RWPE1 (cell line): ENCODE results near the gene NPHS1.
"Not testable (repeated sequence)": the region's sequence is repeated elsewhere in the genome, so short reads cannot be mapped to it uniquely, and the experiment has no call there.

Source experiments
- CTCF ChIA-PET: fragments of 350-600 bp; sonication (Branson Sonifier 250); formaldehyde crosslinking; extraction: SDS; loops from one replicate; lab custom pipeline; 2021; lab: Yijun Ruan, JAX
- POLR2A ChIA-PET: fragments of 400-600 bp; formaldehyde crosslinking; extraction: SDS; loops from one replicate; lab custom pipeline; 2020; ENCODE audit warnings: antibody characterized with exemption; ENCODE audit not compliant: low non-redundant PET; lab: Yijun Ruan, JAX
- DNase-seq: peaks from one replicate; pipeline ENCODE4 v3.0.0; 2012; ENCODE audit warnings: low spot score
- H3K27ac ChIP-seq: fragments of 450-650 bp; 2 replicates; pipeline ENCODE4 v1.5.1; 2017
- TF ChIP-seq, protein P1 (sequence below): fragments of 450-650 bp; conservative IDR thresholded peaks from 2 replicates; pipeline ENCODE4 v1.5.1; 2017; ENCODE audit warnings: low read depth, mild to moderate bottlenecking

The NPHS1 gene

DNA sequence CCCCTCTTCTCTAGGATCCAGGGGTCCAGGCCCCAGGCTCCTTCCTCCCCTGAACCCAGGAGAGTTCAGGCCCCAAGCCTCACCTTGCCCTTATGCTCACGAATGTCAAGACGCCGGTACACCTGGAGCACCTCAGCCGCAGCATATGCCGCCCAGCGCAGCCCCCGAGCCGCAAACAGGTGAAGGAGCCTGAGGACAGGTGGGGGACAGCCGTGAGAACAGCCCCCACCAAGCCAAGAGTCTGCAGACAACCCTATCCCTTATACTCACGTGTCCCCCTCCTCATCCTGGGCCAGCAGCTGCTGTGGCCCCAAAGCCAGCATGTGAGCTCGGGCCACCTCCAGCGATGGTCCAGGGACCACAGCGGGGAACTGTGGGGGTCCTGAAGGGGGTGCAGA is 44.3 kb upstream of the NPHS1 start:
- TF ChIP-seq, protein P1, sequence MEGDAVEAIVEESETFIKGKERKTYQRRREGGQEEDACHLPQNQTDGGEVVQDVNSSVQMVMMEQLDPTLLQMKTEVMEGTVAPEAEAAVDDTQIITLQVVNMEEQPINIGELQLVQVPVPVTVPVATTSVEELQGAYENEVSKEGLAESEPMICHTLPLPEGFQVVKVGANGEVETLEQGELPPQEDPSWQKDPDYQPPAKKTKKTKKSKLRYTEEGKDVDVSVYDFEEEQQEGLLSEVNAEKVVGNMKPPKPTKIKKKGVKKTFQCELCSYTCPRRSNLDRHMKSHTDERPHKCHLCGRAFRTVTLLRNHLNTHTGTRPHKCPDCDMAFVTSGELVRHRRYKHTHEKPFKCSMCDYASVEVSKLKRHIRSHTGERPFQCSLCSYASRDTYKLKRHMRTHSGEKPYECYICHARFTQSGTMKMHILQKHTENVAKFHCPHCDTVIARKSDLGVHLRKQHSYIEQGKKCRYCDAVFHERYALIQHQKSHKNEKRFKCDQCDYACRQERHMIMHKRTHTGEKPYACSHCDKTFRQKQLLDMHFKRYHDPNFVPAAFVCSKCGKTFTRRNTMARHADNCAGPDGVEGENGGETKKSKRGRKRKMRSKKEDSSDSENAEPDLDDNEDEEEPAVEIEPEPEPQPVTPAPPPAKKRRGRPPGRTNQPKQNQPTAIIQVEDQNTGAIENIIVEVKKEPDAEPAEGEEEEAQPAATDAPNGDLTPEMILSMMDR: no peak
- no peak overlapping the region for H3K27ac ChIP-seq
- ChIA-PET CTCF (interaction anchor here (0.7 kb wide), 1 partner anchor 148 kb away, joined by 3 read pairs; the partner anchor contains the start of gene LIN37), POLR2A (no interaction called here)
- no peak for DNase-seq

DNA sequence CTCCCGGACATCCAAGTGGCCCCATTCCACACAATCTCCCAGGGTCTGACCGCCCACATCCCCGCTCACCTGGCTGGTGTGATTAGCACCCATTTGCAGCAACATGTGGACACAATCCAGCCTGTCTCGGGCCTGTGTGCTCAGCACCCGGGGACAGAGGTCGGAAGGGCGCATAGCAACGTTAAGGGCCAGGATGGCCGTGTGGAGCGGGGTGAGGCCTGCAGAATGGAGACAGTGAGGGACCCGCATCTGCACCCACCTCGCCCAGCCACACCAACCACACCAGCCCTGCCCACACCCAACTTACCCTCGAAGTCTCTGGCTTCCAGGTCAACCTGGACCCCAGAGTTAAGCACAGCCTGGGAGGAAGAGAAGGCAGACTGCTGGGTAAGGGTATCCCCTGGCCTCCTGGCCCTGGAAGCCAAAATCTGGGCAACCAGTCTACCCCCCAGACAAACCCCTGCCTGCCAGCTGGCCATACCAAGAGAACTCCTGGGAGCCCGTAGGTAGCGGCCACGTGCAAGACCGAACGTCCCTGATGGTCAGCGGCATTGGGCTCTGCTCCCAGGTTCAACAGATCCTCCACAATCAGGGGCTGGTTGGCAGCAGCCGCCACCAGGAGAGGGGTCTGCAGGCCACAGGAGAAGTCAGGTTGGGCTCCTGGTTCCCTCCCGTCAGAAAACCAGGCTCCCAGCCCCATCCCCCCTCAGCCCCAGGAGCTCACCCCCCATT is 43.8 kb upstream of the NPHS1 start:
- POLR2A ChIA-PET: no interaction called here
- no peak overlapping the region for H3K27ac ChIP-seq
- DNase-seq: no peak
- TF ChIP-seq, protein P1: no peak
- CTCF ChIA-PET: no interaction called here

DNA sequence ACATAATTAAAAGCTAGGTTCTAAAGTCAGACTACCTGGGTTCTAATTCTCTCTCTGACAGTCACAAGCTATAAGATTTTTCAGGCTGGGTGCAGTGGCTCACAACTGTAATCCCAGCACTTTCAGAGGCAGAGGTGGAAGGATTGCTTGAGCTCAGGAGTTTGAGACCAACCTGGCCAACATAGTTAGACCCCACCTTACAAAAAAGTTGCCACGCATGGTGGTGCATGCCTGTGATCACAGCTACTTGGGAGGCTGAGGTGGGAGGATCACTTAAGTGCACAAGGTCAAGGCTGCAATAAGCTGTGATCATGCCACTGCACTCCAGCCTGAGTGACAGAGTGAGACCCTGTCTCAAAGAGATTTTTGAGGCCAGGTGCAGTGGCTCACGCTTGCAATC is 42.0 kb upstream of the NPHS1 start:
- no peak for DNase-seq
- POLR2A ChIA-PET: interaction anchor here (0.5 kb wide), 2 partner anchors 25 to 202 kb away, joined by 4 to 6 read pairs; no protein-coding TSS in a partner anchor
- TF ChIP-seq, protein P1: no peak
- H3K27ac ChIP-seq: no peak overlapping the region
- CTCF ChIA-PET: interaction anchor here (0.6 to 0.7 kb wide), 2 partner anchors 27 to 36 kb away, joined by 4 to 6 read pairs; no protein-coding TSS in a partner anchor

DNA sequence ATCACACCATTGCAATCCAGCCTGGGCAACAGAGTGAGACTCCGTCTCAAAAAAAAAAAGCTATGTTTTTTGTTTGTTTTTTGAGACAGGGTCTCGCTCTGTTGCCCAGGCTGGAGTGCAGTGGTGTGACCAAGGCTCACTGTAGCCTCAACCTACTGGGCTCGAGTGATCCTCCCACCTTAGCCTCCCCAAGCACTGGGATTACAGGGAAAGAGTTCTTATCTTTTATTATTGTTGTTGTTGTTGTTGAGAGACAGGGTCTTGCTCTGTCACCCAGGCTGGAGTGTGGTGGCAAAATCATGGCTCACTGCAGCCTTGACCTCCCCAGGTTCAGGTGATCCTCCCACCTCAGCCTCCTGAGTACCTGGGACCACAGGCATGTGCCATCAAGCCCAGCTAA is 39.5 kb upstream of the NPHS1 start:
- CTCF ChIA-PET, POLR2A ChIA-PET, H3K27ac ChIP-seq, DNase-seq: not testable (repeated sequence)

DNA sequence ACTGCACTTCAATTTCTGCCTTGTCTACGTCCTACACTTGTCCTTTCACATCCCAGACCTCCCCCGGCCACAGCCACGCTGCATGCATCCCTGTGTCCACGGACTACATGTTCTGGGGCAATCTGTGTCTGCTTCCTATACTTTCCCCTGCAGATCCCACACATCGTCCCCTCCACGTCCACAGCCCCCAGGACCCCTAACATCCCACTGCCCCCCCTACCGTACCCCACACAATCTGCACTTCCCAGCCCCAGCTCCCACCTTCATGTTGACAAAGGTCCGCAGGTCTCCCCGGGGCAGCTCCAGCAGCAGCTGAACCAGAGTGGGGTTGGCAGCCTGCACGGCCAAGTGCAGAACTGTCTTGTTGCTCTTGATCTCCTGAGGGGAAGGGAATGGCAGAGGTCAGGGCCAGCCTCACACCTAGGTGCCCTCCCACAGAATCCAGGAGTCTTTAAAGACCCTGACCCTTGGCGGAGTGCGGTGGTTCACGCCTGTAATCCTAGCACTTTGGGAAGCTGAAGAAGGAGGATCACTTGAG is 37.9 kb upstream of the NPHS1 start:
- ChIA-PET CTCF (no interaction called here), POLR2A (no interaction called here)
- DNase-seq: no peak
- TF ChIP-seq, protein P1: no peak
- no peak overlapping the region for H3K27ac ChIP-seq

DNA sequence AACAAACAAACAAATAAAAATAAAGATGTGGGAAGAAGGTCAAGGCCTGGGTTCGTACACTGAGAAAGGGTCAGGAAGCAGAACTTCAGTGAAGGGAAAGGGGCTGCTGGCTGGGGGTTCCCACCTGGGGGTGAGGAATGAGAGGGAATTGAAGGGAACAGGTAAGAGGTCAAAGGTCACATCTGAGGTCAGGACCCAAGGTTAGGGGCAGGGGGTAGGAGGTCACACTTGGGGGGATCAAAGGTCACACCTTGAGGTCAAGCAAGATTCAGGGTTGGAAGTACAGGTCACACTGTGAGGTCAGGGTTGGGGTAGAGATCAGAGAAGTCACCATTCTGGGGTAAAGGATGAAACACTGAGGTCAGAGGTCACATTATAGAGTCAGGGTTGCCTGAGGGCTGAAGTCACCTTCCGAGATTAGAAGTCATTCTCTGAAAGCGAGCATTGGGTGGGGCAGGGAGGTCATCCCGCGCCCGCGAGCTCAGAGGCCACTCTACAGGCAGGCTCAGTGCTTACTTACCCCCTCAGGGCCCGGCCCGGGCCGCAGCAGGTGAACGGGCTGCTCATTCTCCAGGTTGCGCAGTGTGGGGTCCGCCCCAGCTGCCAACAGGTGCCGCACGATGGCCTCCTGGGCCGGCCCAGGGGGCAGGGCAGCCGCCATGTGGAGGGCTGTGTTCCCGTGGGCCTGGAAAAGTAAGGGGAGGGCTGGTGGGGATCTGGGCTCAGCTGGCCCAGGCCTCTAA is 37.2 kb upstream of the NPHS1 start:
- CTCF ChIA-PET: interaction anchor here (0.7 kb wide), 1 partner anchor 890 kb away, joined by 4 read pairs; no protein-coding TSS in a partner anchor

More for the DNA sequence above, 37.2 kb upstream of the NPHS1 start:
- TF ChIP-seq, protein P1: no peak
- H3K27ac ChIP-seq: no peak overlapping the region
- DNase-seq: no peak
- POLR2A ChIA-PET: no interaction called here
